Neural progenitor cell (in vitro differentiated cells): ENCODE results near the gene EPHB2. TPM values are rescaled to one million over a fixed set of nuclear protein-coding genes. Genes with fewer than 3 reads are reported as not detected.

Source experiments
- DNase-seq: peaks from one replicate; pipeline ENCODE4 v3.0.0-alpha.2; 2016; ENCODE audit warnings: low spot score
- H2AFZ ChIP-seq: fragments of 200-600 bp; sonication (generic); replicated peaks from 2 replicates; pipeline ENCODE4 v1.6.1; 2016; ENCODE audit warnings: antibody characterized with exemption
- H3F3A ChIP-seq: fragments of 200-600 bp; sonication (generic); 2 replicates; pipeline ENCODE4 v1.6.1; 2016; ENCODE audit warnings: antibody characterized with exemption, low read depth
- H3K27ac ChIP-seq: fragments of 200-600 bp; sonication (generic); 2 replicates; pipeline ENCODE4 v1.5.1; 2016; ENCODE audit warnings: mild to moderate bottlenecking
- H3K27me3 ChIP-seq: fragments of 200-600 bp; sonication (generic); 2 replicates; pipeline ENCODE4 v1.6.1; 2016; ENCODE audit warnings: mild to moderate bottlenecking, moderate library complexity
- H3K36me3 ChIP-seq: fragments of 200-600 bp; sonication (generic); 2 replicates; pipeline ENCODE4 v1.5.1; 2016
- H3K4me1 ChIP-seq: fragments of 200-600 bp; sonication (generic); 2 replicates; pipeline ENCODE4 v1.6.1; 2016; ENCODE audit warnings: mixed run types
- H3K4me2 ChIP-seq: fragments of 200-600 bp; sonication (generic); 2 replicates; pipeline ENCODE4 v1.6.1; 2016
- H3K4me3 ChIP-seq: fragments of 200-600 bp; sonication (generic); 2 replicates; pipeline ENCODE4 v1.5.1; 2016
- H3K79me2 ChIP-seq: fragments of 200-600 bp; sonication (generic); 2 replicates; pipeline ENCODE4 v1.6.1; 2016; ENCODE audit warnings: low read depth
- H3K9ac ChIP-seq: fragments of 200-600 bp; sonication (generic); 2 replicates; pipeline ENCODE4 v1.6.1; 2016
- H3K9me3 ChIP-seq: fragments of 200-600 bp; sonication (generic); 2 replicates; pipeline ENCODE4 v1.5.1; 2016; ENCODE audit warnings: low read depth
- H4K20me1 ChIP-seq: fragments of 200-600 bp; sonication (generic); 2 replicates; pipeline ENCODE4 v1.6.1; 2016; ENCODE audit warnings: low read depth
- H3K27ac Mint-ChIP-seq: 3 replicates; pipeline ENCODE4 v1.8.0; 2021; ENCODE audit warnings: mixed read lengths
- H3K27me3 Mint-ChIP-seq: 2 replicates; pipeline ENCODE4 v1.8.0; 2022; ENCODE audit warnings: low read depth, mild to moderate bottlenecking, inconsistent platforms, moderate library complexity, mixed read lengths; ENCODE audit not compliant: insufficient read depth
- H3K36me3 Mint-ChIP-seq: 3 replicates; pipeline ENCODE4 v1.8.0; 2021; ENCODE audit warnings: mixed read lengths
- H3K4me1 Mint-ChIP-seq: 3 replicates; pipeline ENCODE4 v1.8.0; 2021; ENCODE audit warnings: mixed read lengths
- H3K4me3 Mint-ChIP-seq: 3 replicates; pipeline ENCODE4 v1.8.0; 2021; ENCODE audit warnings: mild to moderate bottlenecking, moderate library complexity, mixed read lengths
- H3K9me3 Mint-ChIP-seq: 3 replicates; pipeline ENCODE4 v1.8.0; 2020; ENCODE audit warnings: mixed read lengths
- EZH2 ChIP-seq: fragments of 200-600 bp; sonication (generic); IDR thresholded peaks from 2 replicates; pipeline ENCODE4 v1.6.1; 2017; ENCODE audit warnings: antibody characterized with exemption, mild to moderate bottlenecking, moderate library complexity
- EZH2phosphoT487 ChIP-seq: fragments of 200-600 bp; sonication (generic); IDR thresholded peaks from 2 replicates; pipeline ENCODE4 v1.6.1; 2017; ENCODE audit warnings: antibody characterized with exemption
- total RNA-seq: library from RNA; depleted of rRNA; stranded (reverse); fragments of >200 nt; gene quantifications from 2 replicates; pipeline ENCODE4 v1.2.3, GENCODE V29; 2015; ENCODE audit warnings: low replicate concordance
- TF ChIP-seq, protein P1 (sequence below): fragments of 200-600 bp; sonication (generic); IDR thresholded peaks from 2 replicates; pipeline ENCODE4 v1.5.1; 2017; ENCODE audit warnings: antibody characterized with exemption, mild to moderate bottlenecking

Gene EPHB2
- total RNA-seq, 1 donor from 2014 or later = 38.3 TPM

DNA sequence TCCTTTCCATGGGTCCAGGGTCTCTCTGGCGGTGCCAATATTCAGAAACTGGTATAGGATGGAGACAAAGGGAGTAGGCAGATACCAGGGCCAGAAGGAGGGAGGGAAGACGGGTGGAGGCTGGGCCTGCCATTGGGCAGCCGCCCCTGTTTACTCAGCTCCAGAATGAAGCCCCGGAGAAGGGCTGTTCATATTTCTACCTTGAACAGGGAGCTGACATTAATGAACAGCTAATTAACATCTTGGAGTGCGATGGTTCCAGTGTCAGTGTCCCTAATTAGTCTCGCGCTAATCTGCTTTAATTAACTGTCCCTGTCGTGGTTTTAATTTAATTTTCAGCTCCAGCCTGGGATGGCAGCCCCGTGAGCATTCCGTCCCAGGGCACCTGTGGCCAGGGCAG is 113.8 kb downstream of the EPHB2 start:
- TF ChIP-seq, protein P1, sequence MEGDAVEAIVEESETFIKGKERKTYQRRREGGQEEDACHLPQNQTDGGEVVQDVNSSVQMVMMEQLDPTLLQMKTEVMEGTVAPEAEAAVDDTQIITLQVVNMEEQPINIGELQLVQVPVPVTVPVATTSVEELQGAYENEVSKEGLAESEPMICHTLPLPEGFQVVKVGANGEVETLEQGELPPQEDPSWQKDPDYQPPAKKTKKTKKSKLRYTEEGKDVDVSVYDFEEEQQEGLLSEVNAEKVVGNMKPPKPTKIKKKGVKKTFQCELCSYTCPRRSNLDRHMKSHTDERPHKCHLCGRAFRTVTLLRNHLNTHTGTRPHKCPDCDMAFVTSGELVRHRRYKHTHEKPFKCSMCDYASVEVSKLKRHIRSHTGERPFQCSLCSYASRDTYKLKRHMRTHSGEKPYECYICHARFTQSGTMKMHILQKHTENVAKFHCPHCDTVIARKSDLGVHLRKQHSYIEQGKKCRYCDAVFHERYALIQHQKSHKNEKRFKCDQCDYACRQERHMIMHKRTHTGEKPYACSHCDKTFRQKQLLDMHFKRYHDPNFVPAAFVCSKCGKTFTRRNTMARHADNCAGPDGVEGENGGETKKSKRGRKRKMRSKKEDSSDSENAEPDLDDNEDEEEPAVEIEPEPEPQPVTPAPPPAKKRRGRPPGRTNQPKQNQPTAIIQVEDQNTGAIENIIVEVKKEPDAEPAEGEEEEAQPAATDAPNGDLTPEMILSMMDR = no peak
- TF ChIP-seq EZH2 (no peak), EZH2phosphoT487 (no peak)
- Mint-ChIP-seq H3K36me3 (no peaks in the 10 kb centered on the region), H3K9me3 (no peaks in the 10 kb centered on the region), H3K4me1 (peaks cover 43% of the 10 kb centered on the region), H3K27me3 (peaks cover 6% of the 10 kb centered on the region), H3K4me3 (no peak overlapping the region), H3K27ac (no peak overlapping the region)
- Histone ChIP-seq H3K36me3 (no peaks in the 10 kb centered on the region), H3K9ac (no peak overlapping the region), H3K4me2 (no peak overlapping the region), H2AFZ (no peak overlapping the region), H3K27ac (no peak overlapping the region), H3K79me2 (no peaks in the 10 kb centered on the region), H3K9me3 (no peaks in the 10 kb centered on the region), H3K27me3 (no peaks in the 10 kb centered on the region), H3K4me1 (peaks cover 31% of the 10 kb centered on the region), H3F3A (no peaks in the 10 kb centered on the region), H3K4me3 (no peak overlapping the region), H4K20me1 (peaks cover 43% of the 10 kb centered on the region)
- no peak for DNase-seq

- H3K27ac Mint-ChIP-seq = no peak overlapping the region
- peaks cover 48% of the 10 kb centered on the region for H3K4me1 Mint-ChIP-seq
- H2AFZ ChIP-seq = no peak overlapping the region
- H3K4me3 Mint-ChIP-seq = no peak overlapping the region
- H3K4me1 ChIP-seq = peaks cover 32% of the 10 kb centered on the region
- no peaks in the 10 kb centered on the region for H3K79me2 ChIP-seq
- H3K27me3 Mint-ChIP-seq = peaks cover 7% of the 10 kb centered on the region
- no peaks in the 10 kb centered on the region for H3F3A ChIP-seq
- peaks cover 48% of the 10 kb centered on the region for H4K20me1 ChIP-seq
- DNase-seq = no peak
- no peaks in the 10 kb centered on the region for H3K9me3 Mint-ChIP-seq
- no peak overlapping the region for H3K9ac ChIP-seq
- H3K9me3 ChIP-seq = no peaks in the 10 kb centered on the region
- TF ChIP-seq, protein P1 = no peak
- no peak for TF ChIP-seq EZH2
- no peak for TF ChIP-seq EZH2phosphoT487
- no peak overlapping the region for H3K27ac ChIP-seq
- H3K27me3 ChIP-seq = no peaks in the 10 kb centered on the region
- no peak overlapping the region for H3K4me2 ChIP-seq
- no peaks in the 10 kb centered on the region for H3K36me3 ChIP-seq
- H3K4me3 ChIP-seq = no peak overlapping the region
- no peaks in the 10 kb centered on the region for H3K36me3 Mint-ChIP-seq
Observed at GRCh38 chr1:22824975-22825374, 114.3 kb downstream of the EPHB2 start.

GRCh38 chr1:22825486-22826189 is 115.0 kb downstream of the EPHB2 start:
- Mint-ChIP-seq H3K27me3 (peaks cover 7% of the 10 kb centered on the region), H3K36me3 (no peaks in the 10 kb centered on the region), H3K4me1 (peaks cover 48% of the 10 kb centered on the region), H3K27ac (peak overlapping the region; percentile 39), H3K4me3 (no peak overlapping the region), H3K9me3 (no peaks in the 10 kb centered on the region)
- Histone ChIP-seq H3F3A (no peaks in the 10 kb centered on the region), H3K4me3 (no peak overlapping the region), H3K27ac (no peak overlapping the region), H3K4me1 (peaks cover 32% of the 10 kb centered on the region), H3K36me3 (no peaks in the 10 kb centered on the region), H3K4me2 (no peak overlapping the region), H3K79me2 (no peaks in the 10 kb centered on the region), H3K27me3 (no peaks in the 10 kb centered on the region), H3K9me3 (no peaks in the 10 kb centered on the region), H3K9ac (no peak overlapping the region), H2AFZ (no peak overlapping the region), H4K20me1 (peaks cover 53% of the 10 kb centered on the region)
- DNase-seq = no peak
- TF ChIP-seq, protein P1 = no peak
- TF ChIP-seq EZH2 (no peak), EZH2phosphoT487 (no peak)
